Adrenal gland (tissue), 12 donors: ENCODE data around the gene KLHL4. TPM values are rescaled to one million over a fixed set of nuclear protein-coding genes. Genes with fewer than 3 reads are reported as not detected.
A peak's percentile ranks its signal among the peaks of the same experiment; 100 is the strongest.

Source experiments
- DNase-seq, 7 donors: peaks; one replicate each; pipeline ENCODE4 v3.0.0-alpha.2; 2019 to 2020
- H3K27ac ChIP-seq, 5 donors: fragments of 200-600 bp; sonication (generic) in 4 of 5; 1 replicate in 3 of 5; 2 replicates in 2 of 5; pipeline versions ENCODE4 v1.5.1 to v1.8.0; 2016 to 2020; ENCODE audit warnings: mild to moderate bottlenecking in 1 of 5
- H3K27me3 ChIP-seq: fragments of 200-600 bp; 2 replicates; pipeline ENCODE4 v1.8.0; 2021
- H3K36me3 ChIP-seq, 2 donors: fragments of 200-600 bp; replicated peaks in 1 of 2; 1 replicate in 1 of 2; 2 replicates in 1 of 2; pipeline versions ENCODE4 v1.5.1 to v1.8.0; 2018 to 2022
- H3K4me1 ChIP-seq, 2 donors: fragments of 200-600 bp; replicated peaks in 1 of 2; 1 replicate in 1 of 2; 2 replicates in 1 of 2; pipeline versions ENCODE4 v1.5.1 to v1.8.0; 2018 to 2021
- H3K4me3 ChIP-seq, 4 donors: fragments of 200-600 bp; sonication (generic) in 3 of 4; one replicate each; pipeline ENCODE4 v1.5.1; 2016 to 2018
- H3K9me3 ChIP-seq, 3 donors: fragments of 200-600 bp; sonication (generic) in 1 of 3; replicated peaks in 1 of 3; 1 replicate in 2 of 3; 2 replicates in 1 of 3; pipeline versions ENCODE4 v1.5.1 to v1.8.0; 2016 to 2021
- POLR2A ChIP-seq, 2 donors: fragments of 450-650 bp; IDR thresholded peaks; one replicate each; pipeline ENCODE4 v1.6.1; 2017; ENCODE audit warnings: antibody characterized with exemption in 2 of 2, mild to moderate bottlenecking in 2 of 2, moderate library complexity in 1 of 2
- WGBS, 4 donors: extraction: QIAGEN DNeasy Blood & Tissue Kit in 2 of 4; methylation state at CpG; one replicate each; pipeline versions ENCODE4 v1.1.5 to v1.1.7; 2013 to 2017; 5-methylcytosine and 5-hydroxymethylcytosine counted together
- intact Hi-C, 2 donors: fragments of 100-400 bp; cut with DNase I; formaldehyde crosslinking; loops; one replicate each; pipeline versions ENCODE4 v1.14.1 to v1.15.0; 2022 to 2023
- polyA plus RNA-seq, 3 donors: library from polyadenylated mRNA; stranded (reverse); fragments of 200-250 nt in 2 of 3; fragments of 350-450 nt in 1 of 3; fragmentation: Illumina TruSeq in 1 of 3; extraction: RNeasy Lipid Tissue Mini Kit (QIAGEN cat#74804) in 1 of 3; gene quantifications; one replicate each; pipeline ENCODE4 v1.2.3, GENCODE V29; 2013 to 2014
- total RNA-seq, 9 donors: library from RNA; depleted of rRNA in 4 of 9; stranded (reverse); fragments of >200 nt in 4 of 9; fragments of 120-200 nt in 1 of 9; fragmentation: NEBNext Ultra II Directional in 1 of 9; extraction: Animal tissue kit (Norgen Biotek cat#: 25700) in 1 of 9; gene quantifications; one replicate each; pipeline versions ENCODE4 v1.1.0 to v1.2.4, GENCODE V29; 2013 to 2023
- TF ChIP-seq, protein P1 (sequence below), 6 experiments: fragments of 450-650 bp in 4 of 6; fragments of 200-600 bp in 2 of 6; sonication (generic) in 1 of 6; IDR thresholded peaks; 1 replicate in 5 of 6; 2 replicates in 1 of 6; pipeline versions ENCODE4 v1.5.1 to v1.8.0; 2016 to 2021; ENCODE audit warnings: antibody characterized with exemption in 6 of 6, mild to moderate bottlenecking in 2 of 6, moderate library complexity in 1 of 6
- donor health status: healthy with polysubstance abuse.
- donor health status: Bipolar disorder and iron deficiency.
- donor health status: DM: yes; HTN: yes; CAD: no.
- donor health status: DM: no; HTN: no; CAD: no.
- donor health status: DM: no; HTN: no; CAD: no.
- donor health status: DM: yes; HTN: yes; CAD: no.

KLHL4 gene
- total and polyA plus RNA-seq, 12 donors = 4.8 to 111 (median 75.3) TPM

DNA sequence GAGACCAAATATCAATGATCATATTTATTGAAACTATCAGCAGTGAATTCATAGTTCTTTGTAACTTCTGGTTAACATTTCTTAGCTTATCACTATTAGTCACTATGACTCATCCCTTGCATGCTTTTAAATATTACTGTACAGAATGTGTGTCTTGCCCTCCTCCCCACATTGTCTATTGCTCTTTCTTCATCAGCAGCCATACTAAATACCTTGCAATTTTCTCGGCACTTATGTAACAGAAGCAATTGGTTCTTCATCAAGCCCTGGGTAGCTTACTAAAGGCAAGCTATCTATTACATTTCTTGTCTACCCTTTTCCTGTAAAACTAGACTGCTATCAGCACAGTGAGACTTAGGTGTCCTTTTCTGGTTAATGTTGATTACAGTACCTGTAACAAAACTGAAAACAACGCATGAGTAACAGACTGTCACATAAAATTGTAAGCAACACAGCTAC lies 8.2 kb downstream of the KLHL4 start:
- 72 to 84% (median 81%) methylated on average over 2 of the region's 2 CpGs for WGBS, 4 donors
- Histone ChIP-seq H3K4me3 (no peak overlapping the region), H3K9me3 (no peaks in the 10 kb centered on the region), H3K36me3 (no peaks in the 10 kb centered on the region), H3K4me1 (no peaks in the 10 kb centered on the region), H3K27ac (peak overlapping the region in 1 of 5 donors; percentile 4), H3K27me3 (no peaks in the 10 kb centered on the region)
- intact Hi-C loops = loop anchor here in 1 of 2 donors (10.0 kb wide), 1 partner anchor 139 kb away; no protein-coding TSS in a partner anchor
- DNase-seq = no peak
- TF ChIP-seq, protein P1, sequence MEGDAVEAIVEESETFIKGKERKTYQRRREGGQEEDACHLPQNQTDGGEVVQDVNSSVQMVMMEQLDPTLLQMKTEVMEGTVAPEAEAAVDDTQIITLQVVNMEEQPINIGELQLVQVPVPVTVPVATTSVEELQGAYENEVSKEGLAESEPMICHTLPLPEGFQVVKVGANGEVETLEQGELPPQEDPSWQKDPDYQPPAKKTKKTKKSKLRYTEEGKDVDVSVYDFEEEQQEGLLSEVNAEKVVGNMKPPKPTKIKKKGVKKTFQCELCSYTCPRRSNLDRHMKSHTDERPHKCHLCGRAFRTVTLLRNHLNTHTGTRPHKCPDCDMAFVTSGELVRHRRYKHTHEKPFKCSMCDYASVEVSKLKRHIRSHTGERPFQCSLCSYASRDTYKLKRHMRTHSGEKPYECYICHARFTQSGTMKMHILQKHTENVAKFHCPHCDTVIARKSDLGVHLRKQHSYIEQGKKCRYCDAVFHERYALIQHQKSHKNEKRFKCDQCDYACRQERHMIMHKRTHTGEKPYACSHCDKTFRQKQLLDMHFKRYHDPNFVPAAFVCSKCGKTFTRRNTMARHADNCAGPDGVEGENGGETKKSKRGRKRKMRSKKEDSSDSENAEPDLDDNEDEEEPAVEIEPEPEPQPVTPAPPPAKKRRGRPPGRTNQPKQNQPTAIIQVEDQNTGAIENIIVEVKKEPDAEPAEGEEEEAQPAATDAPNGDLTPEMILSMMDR (IDR thresholded peaks at IDR 0.05) = no peak
- no peak for TF ChIP-seq POLR2A (IDR thresholded peaks at IDR 0.05)

DNA sequence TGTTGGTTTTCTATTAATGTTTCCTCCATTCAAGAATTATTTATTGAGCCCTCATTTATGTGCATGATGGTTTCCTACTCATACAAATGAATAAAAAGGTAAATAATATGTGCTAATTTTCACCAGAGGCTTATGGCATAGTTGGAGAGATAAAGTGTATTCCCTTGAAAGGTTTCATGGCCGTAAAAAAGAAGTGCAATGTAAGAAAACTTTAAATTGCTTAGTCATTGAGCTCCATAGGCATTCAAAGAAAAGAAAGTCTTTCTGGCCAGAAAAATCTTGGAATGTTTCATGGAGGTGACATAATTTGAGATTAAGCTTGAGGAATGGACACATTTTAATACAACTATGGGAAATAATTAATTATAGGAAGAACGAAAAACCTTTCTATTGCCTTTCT lies 8.7 kb downstream of the KLHL4 start:
- DNase-seq = no peak
- Histone ChIP-seq H3K27ac (peak overlapping the region in 1 of 5 donors; percentile 4), H3K9me3 (no peaks in the 10 kb centered on the region), H3K4me1 (no peaks in the 10 kb centered on the region), H3K4me3 (no peak overlapping the region), H3K27me3 (no peaks in the 10 kb centered on the region), H3K36me3 (no peaks in the 10 kb centered on the region)
- TF ChIP-seq, protein P1 (IDR thresholded peaks at IDR 0.05) = no peak
- TF ChIP-seq POLR2A (IDR thresholded peaks at IDR 0.05) = no peak
- intact Hi-C loops = loop anchor here in 1 of 2 donors (10.0 kb wide), 1 partner anchor 139 kb away; no protein-coding TSS in a partner anchor
- WGBS, 4 donors = 78 to 96% (median 88%) methylated on average over 2 of the region's 2 CpGs

DNA sequence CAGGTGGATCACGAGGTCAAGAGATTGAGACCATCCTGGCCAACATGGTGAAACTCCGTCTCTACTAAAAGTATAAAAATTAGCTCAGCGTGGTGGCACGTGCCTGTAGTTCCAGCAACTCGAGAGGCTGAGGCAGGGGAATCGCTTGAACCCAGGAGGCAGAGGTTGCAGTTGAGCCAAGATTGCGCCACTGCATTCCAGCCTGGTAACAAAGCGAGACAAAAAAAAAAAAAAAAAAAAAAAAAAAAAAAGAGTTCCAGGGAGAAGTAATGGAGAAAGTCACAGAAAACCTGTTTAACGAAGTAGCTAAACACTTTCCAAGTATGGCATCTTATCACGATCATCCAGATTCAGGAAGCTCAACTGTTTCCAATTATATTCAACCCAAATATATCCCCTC lies 10.9 kb downstream of the KLHL4 start:
- H3K27me3 ChIP-seq = no peaks in the 10 kb centered on the region
- WGBS, 4 donors = 80 to 93% (median 83%) methylated on average over 10 of the region's 10 CpGs
- DNase-seq = no peak

DNA sequence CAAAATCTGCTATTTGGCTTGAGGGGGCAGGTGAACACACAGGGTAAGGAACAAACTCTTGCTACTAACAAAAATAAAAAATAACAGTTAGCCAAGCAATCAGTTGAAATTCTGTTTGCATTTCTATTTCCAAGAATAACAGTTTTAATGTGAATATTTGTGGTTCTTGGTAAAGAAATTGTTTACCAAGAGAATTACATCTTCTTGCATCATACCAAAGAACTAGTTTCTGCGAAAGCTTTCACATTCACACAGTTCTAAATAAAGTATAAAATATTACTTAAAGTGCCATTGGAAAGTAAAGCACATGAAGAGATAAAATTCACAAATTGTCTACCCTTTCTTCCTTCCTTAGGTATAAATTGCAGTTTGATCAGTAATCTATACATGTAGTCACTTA lies 54.4 kb downstream of the KLHL4 start:
- H3K27me3 ChIP-seq = no peaks in the 10 kb centered on the region
- no peaks in the 10 kb centered on the region for H3K4me1 ChIP-seq
- TF ChIP-seq POLR2A (IDR thresholded peaks at IDR 0.05) = no peak
- TF ChIP-seq, protein P1 (IDR thresholded peaks at IDR 0.05) = no peak
- DNase-seq = no peak
- H3K36me3 ChIP-seq = no peaks in the 10 kb centered on the region
- no peaks in the 10 kb centered on the region for H3K9me3 ChIP-seq
- H3K4me3 ChIP-seq = no peak overlapping the region
- WGBS, 4 donors = 65 to 89% (median 70%) methylated on average over 1 of the region's 1 CpG
- no peak overlapping the region for H3K27ac ChIP-seq
- intact Hi-C loops = no loop called here

More for the DNA sequence above, 10.9 kb downstream of the KLHL4 start:
- Histone ChIP-seq H3K27ac (no peak overlapping the region), H3K4me1 (no peaks in the 10 kb centered on the region), H3K9me3 (no peaks in the 10 kb centered on the region), H3K4me3 (no peak overlapping the region), H3K36me3 (no peaks in the 10 kb centered on the region)
- TF ChIP-seq, protein P1 (IDR thresholded peaks at IDR 0.05) = no peak
- intact Hi-C loops = loop anchor here in 1 of 2 donors (10.0 kb wide), 1 partner anchor 136 kb away; no protein-coding TSS in a partner anchor
